Activated CD8-positive, alpha-beta T cell treated with anti-CD3 and anti-CD28 coated beads for 36 hours (primary cell): ENCODE results near the gene FBH1. TPM values are rescaled to one million over a fixed set of nuclear protein-coding genes. Genes with fewer than 3 reads are reported as not detected.

Experiments
- ATAC-seq: fragments of 200-7000 bp; cut with Tn5 transposase; one replicate; pipeline ENCODE4 v1.10.0; 2021; ENCODE audit warnings: mild to moderate bottlenecking, moderate library complexity
- CTCF ChIA-PET: fragments of 350-600 bp; sonication (Branson Sonifier 250); formaldehyde crosslinking; loops from one replicate; lab custom pipeline; 2021; ENCODE audit warnings: antibody characterized with exemption; lab: Charles Lee
- POLR2A ChIA-PET: fragments of 350-600 bp; sonication (Branson Sonifier 250); formaldehyde crosslinking; loops from one replicate; lab custom pipeline; 2021; ENCODE audit warnings: antibody characterized with exemption; lab: Charles Lee
- DNase-seq: peaks from one replicate; pipeline ENCODE4 v3.0.0-alpha.2; 2020
- H3K27ac Mint-ChIP-seq: one replicate; pipeline ENCODE4 v1.8.0; 2021; ENCODE audit warnings: mild to moderate bottlenecking, mixed read lengths
- H3K27me3 Mint-ChIP-seq: one replicate; pipeline ENCODE4 v1.8.0; 2021; ENCODE audit warnings: mixed read lengths
- H3K36me3 Mint-ChIP-seq: one replicate; pipeline ENCODE4 v1.8.0; 2021; ENCODE audit warnings: low read depth, mixed read lengths
- H3K4me1 Mint-ChIP-seq: one replicate; pipeline ENCODE4 v1.8.0; 2021; ENCODE audit warnings: low read depth, mixed read lengths
- H3K4me3 Mint-ChIP-seq: one replicate; pipeline ENCODE4 v1.8.0; 2021; ENCODE audit warnings: mild to moderate bottlenecking, moderate library complexity, mixed read lengths
- H3K9me3 Mint-ChIP-seq: one replicate; pipeline ENCODE4 v1.8.0; 2021; ENCODE audit warnings: mixed read lengths
- intact Hi-C: fragments of 100-400 bp; cut with micrococcal nuclease; formaldehyde crosslinking; loops from one replicate; pipeline ENCODE4 v1.10.0; 2022
- total RNA-seq, 2 experiments: library from RNA; stranded (reverse); gene quantifications; one replicate each; pipeline ENCODE4 v1.2.3, GENCODE V29; 2021
- TF ChIP-seq, protein P1 (sequence below): fragments of 200-600 bp; IDR thresholded peaks from one replicate; pipeline ENCODE4 v1.8.0; 2022; ENCODE audit warnings: antibody characterized with exemption, mild to moderate bottlenecking

Gene FBH1
- total RNA-seq, 2 experiments from 2014 or later = 47.2 to 51.3 TPM

DNA sequence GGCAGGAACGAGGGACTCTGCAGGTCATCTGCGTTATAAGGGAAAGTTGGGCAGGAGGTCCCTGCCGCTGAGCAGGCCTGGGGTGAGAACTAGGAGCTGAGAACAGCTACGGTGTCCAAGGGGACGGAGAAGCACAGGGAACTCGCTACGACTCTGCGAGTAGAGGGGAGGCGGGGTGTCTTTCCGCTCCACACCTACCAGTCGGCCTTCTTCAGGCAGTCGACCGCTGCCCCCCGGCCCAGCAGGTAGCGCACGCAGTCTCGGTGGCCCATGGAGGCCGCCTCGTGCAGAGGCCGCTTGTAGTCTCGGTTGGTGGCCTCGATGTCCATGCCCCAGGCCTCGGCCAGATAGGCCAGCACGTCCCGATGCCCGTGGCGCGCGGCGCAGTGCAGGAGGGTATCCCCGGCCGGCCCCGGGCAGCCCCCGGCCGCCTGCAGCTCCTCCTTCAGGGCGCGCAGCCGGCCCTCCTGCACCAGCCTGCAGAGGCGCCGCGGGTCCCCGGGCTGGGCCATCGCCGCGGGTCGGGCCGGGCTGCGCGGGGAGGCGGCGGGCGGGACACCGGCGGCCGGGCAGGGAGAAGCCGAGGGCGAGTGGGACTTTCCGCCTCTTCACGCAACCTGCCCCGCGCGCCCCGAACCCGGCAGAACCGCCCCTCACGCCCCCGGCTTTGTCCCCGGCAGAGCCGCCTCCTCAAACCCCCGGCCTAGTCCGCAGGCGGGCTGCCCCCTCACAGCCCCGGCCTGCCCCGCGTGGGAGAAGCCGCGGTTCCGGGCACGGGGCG is 1.0 kb upstream of the FBH1 start:
- H3K4me1 Mint-ChIP-seq = peaks cover 43% of the 10 kb centered on the region
- POLR2A ChIA-PET = interaction anchor here (0.7 to 3.9 kb wide), 7 partner anchors 8 to 247 kb away, joined by 3 to 18 read pairs (median 3); partner anchors contain the start of gene GDI2
- CTCF ChIA-PET = interaction anchor here (0.8 to 3.3 kb wide), 8 partner anchors 15 to 179 kb away, joined by 3 to 11 read pairs (median 3); partner anchors contain the start of gene GDI2
- DNase-seq (peak; percentile 59), ATAC-seq (peak; percentile 25)
- TF ChIP-seq, protein P1, sequence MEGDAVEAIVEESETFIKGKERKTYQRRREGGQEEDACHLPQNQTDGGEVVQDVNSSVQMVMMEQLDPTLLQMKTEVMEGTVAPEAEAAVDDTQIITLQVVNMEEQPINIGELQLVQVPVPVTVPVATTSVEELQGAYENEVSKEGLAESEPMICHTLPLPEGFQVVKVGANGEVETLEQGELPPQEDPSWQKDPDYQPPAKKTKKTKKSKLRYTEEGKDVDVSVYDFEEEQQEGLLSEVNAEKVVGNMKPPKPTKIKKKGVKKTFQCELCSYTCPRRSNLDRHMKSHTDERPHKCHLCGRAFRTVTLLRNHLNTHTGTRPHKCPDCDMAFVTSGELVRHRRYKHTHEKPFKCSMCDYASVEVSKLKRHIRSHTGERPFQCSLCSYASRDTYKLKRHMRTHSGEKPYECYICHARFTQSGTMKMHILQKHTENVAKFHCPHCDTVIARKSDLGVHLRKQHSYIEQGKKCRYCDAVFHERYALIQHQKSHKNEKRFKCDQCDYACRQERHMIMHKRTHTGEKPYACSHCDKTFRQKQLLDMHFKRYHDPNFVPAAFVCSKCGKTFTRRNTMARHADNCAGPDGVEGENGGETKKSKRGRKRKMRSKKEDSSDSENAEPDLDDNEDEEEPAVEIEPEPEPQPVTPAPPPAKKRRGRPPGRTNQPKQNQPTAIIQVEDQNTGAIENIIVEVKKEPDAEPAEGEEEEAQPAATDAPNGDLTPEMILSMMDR = no peak
- intact Hi-C loops = loop anchor here (5.0 kb wide), 1 partner anchor 77 kb away; the partner anchor contains the start of gene GDI2
- H3K4me3 Mint-ChIP-seq = peak overlapping the region; percentile 84
- no peaks in the 10 kb centered on the region for H3K27me3 Mint-ChIP-seq
- peak overlapping the region; percentile 70 for H3K27ac Mint-ChIP-seq
- peaks cover 37% of the 10 kb centered on the region for H3K36me3 Mint-ChIP-seq
- H3K9me3 Mint-ChIP-seq = no peaks in the 10 kb centered on the region

DNA sequence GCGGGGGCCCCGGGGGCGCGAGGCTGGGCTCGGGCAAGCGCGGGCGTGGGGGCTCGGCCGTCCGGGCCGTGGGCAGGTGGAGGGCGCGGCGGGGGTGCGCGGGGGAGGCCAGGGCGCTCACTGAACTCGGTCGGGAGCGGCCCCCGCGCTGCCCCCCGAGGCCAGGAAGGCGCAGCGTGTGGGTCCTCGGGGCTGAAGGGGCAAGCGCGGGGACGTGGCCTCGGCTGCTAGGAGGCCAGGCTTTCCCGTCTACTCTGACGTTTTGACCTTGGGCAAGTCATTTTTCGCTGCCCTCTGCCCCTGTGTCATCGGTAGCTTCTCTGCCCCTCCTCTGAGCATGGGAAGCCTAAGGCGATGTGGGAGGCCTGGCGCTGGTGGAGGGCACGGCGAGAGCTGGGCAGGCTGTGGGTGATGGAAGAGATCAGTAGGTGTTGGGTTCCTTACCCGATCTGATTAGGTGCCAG is 441 bp downstream of the FBH1 start:
- ATAC-seq = no peak
- TF ChIP-seq, protein P1 = no peak
- H3K27ac Mint-ChIP-seq = peak overlapping the region; percentile 76
- intact Hi-C loops = no loop called here
- ChIA-PET POLR2A (interaction anchor here (0.5 to 3.9 kb wide), 6 partner anchors 35 to 246 kb away, joined by 3 to 18 read pairs (median 3); partner anchors contain the start of gene GDI2), CTCF (interaction anchor here (0.9 to 1.3 kb wide), 7 partner anchors 17 to 177 kb away, joined by 3 to 5 read pairs (median 3); partner anchors contain the start of gene IL15RA)
- H3K27me3 Mint-ChIP-seq = no peaks in the 10 kb centered on the region
- no peaks in the 10 kb centered on the region for H3K9me3 Mint-ChIP-seq
- peaks cover 51% of the 10 kb centered on the region for H3K4me1 Mint-ChIP-seq
- H3K36me3 Mint-ChIP-seq = peaks cover 40% of the 10 kb centered on the region
- peak; percentile 50 for DNase-seq
- peak overlapping the region; percentile 92 for H3K4me3 Mint-ChIP-seq

DNA sequence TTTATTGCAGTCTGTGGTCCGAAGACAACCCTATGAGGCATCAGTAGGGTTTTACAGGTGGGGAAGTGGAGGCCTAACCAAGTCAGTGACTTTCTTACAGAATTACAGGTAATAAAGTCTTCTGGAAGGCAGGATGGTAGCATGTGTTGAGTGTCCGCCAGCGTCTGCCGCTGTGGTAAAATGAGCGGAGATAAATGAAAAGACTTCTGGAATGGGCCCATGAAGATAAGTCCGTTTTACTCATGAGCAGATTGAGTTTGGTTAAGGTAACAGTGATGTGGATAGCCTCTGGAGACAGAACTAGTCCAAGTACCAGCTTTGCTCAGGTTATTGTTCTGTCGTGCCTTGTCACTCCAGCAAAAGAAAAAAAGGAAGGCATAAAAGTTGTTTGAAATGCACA is 966 bp downstream of the FBH1 start:
- intact Hi-C loops = no loop called here
- Mint-ChIP-seq H3K4me3 (peak overlapping the region; percentile 92), H3K27ac (peak overlapping the region; percentile 76), H3K4me1 (peaks cover 56% of the 10 kb centered on the region), H3K9me3 (no peaks in the 10 kb centered on the region), H3K36me3 (peaks cover 39% of the 10 kb centered on the region), H3K27me3 (no peaks in the 10 kb centered on the region)
- CTCF ChIA-PET = interaction anchor here (1.2 kb wide), 1 partner anchor 84 kb away, joined by 3 read pairs; no protein-coding TSS in a partner anchor
- ATAC-seq (no peak), DNase-seq (no peak)
- TF ChIP-seq, protein P1 = no peak
- POLR2A ChIA-PET = interaction anchor here (0.5 to 3.9 kb wide), 3 partner anchors 35 to 77 kb away, joined by 3 to 18 read pairs (median 3); partner anchors contain the start of gene GDI2

DNA sequence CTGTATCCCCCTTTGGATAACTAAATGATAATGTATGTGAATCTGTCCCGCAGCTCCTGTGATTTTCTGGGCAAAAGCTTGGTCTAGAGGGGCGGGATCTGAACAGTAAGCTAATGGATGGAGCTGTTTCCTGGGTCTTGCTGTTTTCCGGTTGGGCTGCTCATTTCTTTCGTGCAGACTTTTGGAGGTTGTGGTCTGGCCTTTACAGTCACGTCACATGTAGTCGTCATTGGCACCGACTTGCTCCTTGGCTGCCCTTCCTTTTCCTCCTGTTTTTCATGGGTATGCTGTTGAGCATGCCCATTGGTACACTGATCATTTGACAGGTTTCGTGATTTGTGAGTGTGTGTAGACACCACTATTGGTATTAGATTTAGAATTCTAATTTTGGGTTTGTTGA is 2.0 kb downstream of the FBH1 start:
- no peaks in the 10 kb centered on the region for H3K9me3 Mint-ChIP-seq
- POLR2A ChIA-PET = no interaction called here
- TF ChIP-seq, protein P1 = no peak
- no peak for DNase-seq
- peak overlapping the region; percentile 18 for H3K27ac Mint-ChIP-seq
- H3K4me1 Mint-ChIP-seq = peaks cover 57% of the 10 kb centered on the region
- intact Hi-C loops = no loop called here
- peak overlapping the region; percentile 46 for H3K4me3 Mint-ChIP-seq
- CTCF ChIA-PET = no interaction called here
- H3K27me3 Mint-ChIP-seq = no peaks in the 10 kb centered on the region
- no peak for ATAC-seq
- peaks cover 38% of the 10 kb centered on the region for H3K36me3 Mint-ChIP-seq
